H1 (cell line): Measurements from ENCODE around the gene PPFIA2. TPM values are rescaled to one million over a fixed set of nuclear protein-coding genes. Genes with fewer than 3 reads are reported as not detected.

Experiments used
- CTCF ChIA-PET: fragments of 300-600 bp; sonication (Branson Sonifier 250); formaldehyde crosslinking; loops from one replicate; lab custom pipeline; 2021; ENCODE audit not compliant: partially characterized antibody; lab: Charles Lee
- POLR2A ChIA-PET: fragments of 300-600 bp; sonication (Branson Sonifier 250); formaldehyde crosslinking; loops from one replicate; lab custom pipeline; 2021; ENCODE audit warnings: inconsistent platforms; ENCODE audit not compliant: partially characterized antibody; lab: Charles Lee
- DNase-seq, 2 experiments: peaks; one replicate each; pipeline versions ENCODE4 v3.0.0 to v3.0.0-alpha.2; 2010 to 2022; ENCODE audit warnings: low spot score in 2 of 2, low read depth in 1 of 2, mixed read lengths in 1 of 2
- FAIRE-seq: peaks from 2 replicates; lab custom pipeline; 2011; peaks lifted over from hg19 to GRCh38; lab: Jason Lieb, UNC
- H2AFZ ChIP-seq: 2 replicates; pipeline ENCODE4 v1.8.1; 2012; ENCODE audit warnings: low read length, inconsistent platforms
- H2AK5ac ChIP-seq: 2 replicates; pipeline ENCODE4 v1.6.1; 2013; ENCODE audit warnings: low read depth, low read length
- H2BK120ac ChIP-seq: replicated peaks from 2 replicates; pipeline ENCODE3; 2013; ENCODE audit warnings: low read depth, low read length, inconsistent platforms
- H2BK12ac ChIP-seq: 2 replicates; pipeline ENCODE4 v1.6.1; 2013; ENCODE audit warnings: low read depth, low read length
- H2BK15ac ChIP-seq: 2 replicates; pipeline ENCODE4 v1.6.1; 2013; ENCODE audit warnings: low read length
- H2BK20ac ChIP-seq: 2 replicates; pipeline ENCODE4 v1.6.1; 2013; ENCODE audit warnings: low read length
- H2BK5ac ChIP-seq: 2 replicates; pipeline ENCODE4 v1.6.1; 2013; ENCODE audit warnings: low read depth, low read length
- H3K14ac ChIP-seq: 2 replicates; pipeline ENCODE4 v1.6.1; 2013; ENCODE audit warnings: inconsistent platforms; ENCODE audit not compliant: insufficient read length
- H3K18ac ChIP-seq: 2 replicates; pipeline ENCODE4 v1.6.1; 2013; ENCODE audit warnings: low read length; ENCODE audit errors: extremely low read depth
- H3K23ac ChIP-seq: 2 replicates; pipeline ENCODE4 v1.6.1; 2013; ENCODE audit warnings: inconsistent platforms; ENCODE audit not compliant: insufficient read length
- H3K23me2 ChIP-seq: 2 replicates; pipeline ENCODE4 v1.6.1; 2013; ENCODE audit warnings: low read depth, low read length
- H3K27ac ChIP-seq: 2 replicates; pipeline ENCODE4 v1.6.1; 2011; ENCODE audit warnings: low read depth, low read length, inconsistent platforms
- H3K27me3 ChIP-seq, 4 experiments: replicated peaks in 1 of 4; 1 replicate in 1 of 4; 2 replicates in 3 of 4; pipeline versions ENCODE4 v1.6.1 to v1.8.1; 2011 to 2013; ENCODE audit warnings: low read length in 3 of 4, mild to moderate bottlenecking in 3 of 4, inconsistent platforms in 2 of 4, mixed read lengths in 2 of 4, moderate library complexity in 1 of 4; ENCODE audit not compliant: control insufficient read depth in 3 of 4, insufficient read depth in 3 of 4; ENCODE audit errors: extremely low read depth in 1 of 4
- H3K36me3 ChIP-seq, 4 experiments: 2 replicates each; pipeline versions ENCODE4 v1.6.1 to v1.8.1; 2011 to 2013; ENCODE audit warnings: mild to moderate bottlenecking in 4 of 4, low read length in 3 of 4, moderate library complexity in 2 of 4, control low read depth in 1 of 4, inconsistent platforms in 1 of 4; ENCODE audit not compliant: insufficient read depth in 4 of 4, control insufficient read depth in 2 of 4
- H3K4ac ChIP-seq: replicated peaks from 2 replicates; pipeline ENCODE3; 2013; ENCODE audit warnings: low read length, low read depth, mixed read lengths, inconsistent platforms; ENCODE audit not compliant: insufficient read length
- H3K4me1 ChIP-seq, 4 experiments: replicated peaks in 1 of 4; 1 replicate in 1 of 4; 2 replicates in 3 of 4; pipeline versions ENCODE4 v1.6.1 to v1.8.1; 2011 to 2013; ENCODE audit warnings: low read length in 3 of 4, inconsistent platforms in 2 of 4, mixed read lengths in 1 of 4; ENCODE audit not compliant: insufficient read depth in 4 of 4, control insufficient read depth in 3 of 4
- H3K4me2 ChIP-seq, 2 experiments: 2 replicates each; pipeline versions ENCODE4 v1.6.1 to v1.8.1; 2011 to 2013; ENCODE audit warnings: low read depth in 2 of 2, low read length in 2 of 2, control low read depth in 1 of 2, inconsistent platforms in 1 of 2, mild to moderate bottlenecking in 1 of 2; ENCODE audit not compliant: insufficient read depth in 1 of 2
- H3K4me3 ChIP-seq, 4 experiments: fragments of 200-600, 300-600 bp in 1 of 4; sonication (generic), shearing (Covaris generic), sonication (Bioruptor Twin) in 1 of 4; 2 replicates each; pipeline versions ENCODE4 v1.5.1 to v1.8.1; 2011 to 2016; ENCODE audit warnings: low read length in 4 of 4, low read depth in 3 of 4, control low read depth in 2 of 4, inconsistent platforms in 2 of 4, mild to moderate bottlenecking in 2 of 4, mixed read lengths in 1 of 4, moderate library complexity in 1 of 4; ENCODE audit not compliant: insufficient read depth in 2 of 4; ENCODE audit errors: extremely low read depth in 1 of 4
- H3K56ac ChIP-seq: replicated peaks from 2 replicates; pipeline ENCODE3; 2013; ENCODE audit warnings: low read depth, mild to moderate bottlenecking, mixed read lengths, low read length, inconsistent platforms; ENCODE audit not compliant: insufficient read length
- H3K79me1 ChIP-seq: 2 replicates; pipeline ENCODE4 v1.6.1; 2013; ENCODE audit warnings: low read depth, low read length, control low read depth
- H3K79me2 ChIP-seq, 2 experiments: 2 replicates each; pipeline versions ENCODE4 v1.6.1 to v1.8.1; 2012 to 2013; ENCODE audit warnings: low read length in 2 of 2, mild to moderate bottlenecking in 2 of 2, inconsistent platforms in 1 of 2; ENCODE audit not compliant: insufficient read depth in 2 of 2, control insufficient read depth in 1 of 2
- H3K9ac ChIP-seq, 4 experiments: replicated peaks in 1 of 4; 1 replicate in 1 of 4; 2 replicates in 3 of 4; pipeline versions ENCODE4 v1.6.1 to v1.8.1; 2011 to 2013; ENCODE audit warnings: low read depth in 3 of 4, low read length in 3 of 4, control low read depth in 2 of 4, mild to moderate bottlenecking in 2 of 4, moderate library complexity in 2 of 4, inconsistent platforms in 1 of 4; ENCODE audit errors: extremely low read depth in 1 of 4
- H3K9me3 ChIP-seq, 2 experiments: 2 replicates each; pipeline versions ENCODE4 v1.6.1 to v1.8.1; 2012 to 2013; ENCODE audit warnings: mild to moderate bottlenecking in 2 of 2, moderate library complexity in 2 of 2, control low read depth in 1 of 2, inconsistent platforms in 1 of 2, low read depth in 1 of 2, low read length in 1 of 2, mixed read lengths in 1 of 2; ENCODE audit not compliant: insufficient read depth in 2 of 2
- H4K20me1 ChIP-seq, 2 experiments: replicated peaks in 1 of 2; 2 replicates each; pipeline versions ENCODE3 to v1.8.1; 2011 to 2013; ENCODE audit warnings: inconsistent platforms in 2 of 2, low read length in 2 of 2, mild to moderate bottlenecking in 1 of 2; ENCODE audit not compliant: insufficient read depth in 2 of 2, control insufficient read depth in 1 of 2
- H4K5ac ChIP-seq: 2 replicates; pipeline ENCODE4 v1.6.1; 2013; ENCODE audit warnings: low read length, low read depth, mixed read lengths, inconsistent platforms; ENCODE audit not compliant: insufficient read length
- H4K8ac ChIP-seq: 2 replicates; pipeline ENCODE4 v1.8.0; 2013; ENCODE audit warnings: mild to moderate bottlenecking, moderate library complexity, low read length, inconsistent platforms; ENCODE audit not compliant: insufficient read depth; ENCODE audit errors: extremely low read depth
- H4K91ac ChIP-seq: replicated peaks from 2 replicates; pipeline ENCODE3; 2013; ENCODE audit warnings: low read length, mixed read lengths, inconsistent platforms; ENCODE audit not compliant: insufficient read length
- RAD21 ChIP-seq, 2 experiments: IDR thresholded peaks in 1 of 2; conservative IDR thresholded peaks in 1 of 2; 2 replicates each; pipeline ENCODE4 v1.6.1; 2011; ENCODE audit warnings: low read depth in 2 of 2, low read length in 2 of 2, improper control_type of control experiment in 1 of 2, inconsistent platforms in 1 of 2, mild to moderate bottlenecking in 1 of 2, moderate library complexity in 1 of 2
- RBBP5 ChIP-seq: IDR thresholded peaks from 2 replicates; pipeline ENCODE4 v1.7.1; 2012; ENCODE audit warnings: low read depth, mild to moderate bottlenecking, inconsistent platforms, low read length, moderate library complexity, borderline replicate concordance
- SUZ12 ChIP-seq: fragments of 200-600 bp; sonication (generic); IDR thresholded peaks from 2 replicates; pipeline ENCODE4 v1.6.1; 2012; ENCODE audit warnings: mild to moderate bottlenecking, inconsistent platforms, low read length, moderate library complexity, mixed read lengths
- WGBS, 2 experiments: shearing (Covaris generic) in 1 of 2; methylation state at CpG; one replicate each; pipeline versions ENCODE4 v1.1.6 to v1.1.7; 2013 to 2015; ENCODE audit warnings: low lambda C conversion rate in 2 of 2, mixed read lengths in 2 of 2, inconsistent platforms in 1 of 2, low coverage in 1 of 2, missing lambda C conversion rate in 1 of 2; ENCODE audit not compliant: insufficient replicate concordance in 2 of 2, insufficient coverage in 1 of 2, insufficient read length in 1 of 2; ENCODE audit errors: extremely low coverage in 1 of 2, missing lambda C conversion rate in 1 of 2; 5-methylcytosine and 5-hydroxymethylcytosine counted together
- polyA plus RNA-seq, 7 experiments: library from polyadenylated mRNA; depleted of rRNA in 3 of 7; stranded (reverse) in 5 of 7; unstranded in 2 of 7; fragments of >200 nt in 5 of 7; fragments of 200-250 nt in 2 of 7; gene quantifications; 1 replicate in 5 of 7; 2 replicates in 1 of 7; 4 replicates in 1 of 7; pipeline versions ENCODE4 v1.2.1 to v1.2.3, GENCODE V29; 2011 to 2013; ENCODE audit warnings: missing spikeins in 2 of 7, mixed read lengths in 2 of 7
- total RNA-seq: library from RNA; stranded (reverse); fragmentation: NEBNext Ultra II Directional; extraction: Animal tissue kit (Norgen Biotek cat#: 25700); gene quantifications from 2 replicates; pipeline ENCODE4 v1.2.1, GENCODE V29; 2021
- TF ChIP-seq, protein P1 (sequence below), 3 experiments: IDR thresholded peaks; 1 replicate in 2 of 3; 2 replicates in 1 of 3; pipeline versions ENCODE4 v1.5.1 to v1.6.1; 2011; ENCODE audit warnings: low read length in 3 of 3, mild to moderate bottlenecking in 3 of 3, inconsistent platforms in 2 of 3, low read depth in 1 of 3, moderate library complexity in 1 of 3; ENCODE audit not compliant: insufficient read depth in 1 of 3; ENCODE audit errors: control extremely low read depth in 1 of 3
- TF ChIP-seq, protein P2 (sequence below): IDR thresholded peaks from 2 replicates; pipeline ENCODE4 v1.6.1; 2011; ENCODE audit warnings: low read depth, mild to moderate bottlenecking, low read length; ENCODE audit not compliant: insufficient read depth

The PPFIA2 gene
- total and polyA plus RNA-seq, 2 of the 8 experiments (the other 6 are each of a cell fraction or from before 2014, with no cell fraction given) = 1.2 to 1.8 TPM

DNA sequence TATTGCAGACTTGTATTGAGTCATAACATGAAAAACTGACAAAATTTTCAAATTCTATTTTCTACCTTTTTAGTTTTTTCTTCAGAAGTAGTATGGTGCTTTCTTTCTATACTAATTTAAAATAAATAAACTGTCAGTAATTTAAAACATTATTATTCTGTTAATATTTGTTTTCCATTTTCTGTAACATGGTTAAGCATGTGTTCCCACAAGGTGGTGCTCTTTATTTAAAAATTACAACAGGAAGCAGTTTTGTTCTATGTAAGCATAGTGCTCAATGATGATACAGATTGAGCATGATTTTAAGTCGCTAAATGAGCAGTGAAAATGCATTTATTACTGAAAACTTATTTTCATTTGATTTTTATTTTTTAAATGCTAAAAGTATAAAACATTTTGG lies 114.6 kb downstream of the PPFIA2 start:
- Histone ChIP-seq H3K9me3 (no peaks in the 10 kb centered on the region), H4K91ac (no peak overlapping the region), H3K27ac (no peak overlapping the region), H2BK15ac (no peak overlapping the region), H3K23ac (no peak overlapping the region), H3K56ac (no peak overlapping the region), H3K14ac (no peak overlapping the region), H3K4me1 (no peaks in the 10 kb centered on the region), H2BK120ac (no peak overlapping the region), H3K23me2 (no peaks in the 10 kb centered on the region), H2BK5ac (no peak overlapping the region), H4K5ac (no peak overlapping the region), H3K4me3 (no peak overlapping the region), H3K36me3 (no peaks in the 10 kb centered on the region), H3K4ac (no peak overlapping the region), H3K27me3 (no peaks in the 10 kb centered on the region), H2BK20ac (no peak overlapping the region), H2AFZ (no peak overlapping the region), H2AK5ac (no peak overlapping the region), H3K9ac (no peak overlapping the region), H2BK12ac (no peak overlapping the region), H3K18ac (no peak overlapping the region), H4K20me1 (no peaks in the 10 kb centered on the region), H3K4me2 (no peak overlapping the region), H4K8ac (no peak overlapping the region), H3K79me1 (no peaks in the 10 kb centered on the region), H3K79me2 (no peaks in the 10 kb centered on the region)
- TF ChIP-seq RAD21 (IDR thresholded peaks at IDR 0.05 in 1 of 2, conservative IDR thresholded peaks at IDR 0.05 in 1 of 2; ENCODE audit: low read depth in 2 of 2, low read length in 2 of 2) (peak; percentile 70 to 79), RBBP5 (no peak), SUZ12 (no peak)
- TF ChIP-seq, protein P1, sequence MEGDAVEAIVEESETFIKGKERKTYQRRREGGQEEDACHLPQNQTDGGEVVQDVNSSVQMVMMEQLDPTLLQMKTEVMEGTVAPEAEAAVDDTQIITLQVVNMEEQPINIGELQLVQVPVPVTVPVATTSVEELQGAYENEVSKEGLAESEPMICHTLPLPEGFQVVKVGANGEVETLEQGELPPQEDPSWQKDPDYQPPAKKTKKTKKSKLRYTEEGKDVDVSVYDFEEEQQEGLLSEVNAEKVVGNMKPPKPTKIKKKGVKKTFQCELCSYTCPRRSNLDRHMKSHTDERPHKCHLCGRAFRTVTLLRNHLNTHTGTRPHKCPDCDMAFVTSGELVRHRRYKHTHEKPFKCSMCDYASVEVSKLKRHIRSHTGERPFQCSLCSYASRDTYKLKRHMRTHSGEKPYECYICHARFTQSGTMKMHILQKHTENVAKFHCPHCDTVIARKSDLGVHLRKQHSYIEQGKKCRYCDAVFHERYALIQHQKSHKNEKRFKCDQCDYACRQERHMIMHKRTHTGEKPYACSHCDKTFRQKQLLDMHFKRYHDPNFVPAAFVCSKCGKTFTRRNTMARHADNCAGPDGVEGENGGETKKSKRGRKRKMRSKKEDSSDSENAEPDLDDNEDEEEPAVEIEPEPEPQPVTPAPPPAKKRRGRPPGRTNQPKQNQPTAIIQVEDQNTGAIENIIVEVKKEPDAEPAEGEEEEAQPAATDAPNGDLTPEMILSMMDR (IDR thresholded peaks at IDR 0.05; ENCODE audit: control extremely low read depth in 1 of 3, insufficient read depth in 1 of 3, low read depth in 1 of 3, low read length in 3 of 3) = peak in 2 of 3 experiments; percentile 26 to 37; a peak in 2 of 4 replicates
- TF ChIP-seq, protein P2, sequence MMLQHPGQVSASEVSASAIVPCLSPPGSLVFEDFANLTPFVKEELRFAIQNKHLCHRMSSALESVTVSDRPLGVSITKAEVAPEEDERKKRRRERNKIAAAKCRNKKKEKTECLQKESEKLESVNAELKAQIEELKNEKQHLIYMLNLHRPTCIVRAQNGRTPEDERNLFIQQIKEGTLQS = no peak
- DNase-seq (no peak), FAIRE-seq (no peak)
- ChIA-PET CTCF (interaction anchor here (0.7 to 4.0 kb wide), 13 partner anchors 26 to 714 kb away, joined by 3 to 10 read pairs (median 3); partner anchors contain the start of genes CCDC59 and METTL25), POLR2A (no interaction called here)
- WGBS, 2 experiments = 22% methylated on average over 1 of the region's 1 CpG; no CpG with 5 or more reads in 1 of the 2 experiments
